Activated CD4-positive, alpha-beta memory T cell treated with anti-CD3 and anti-CD28 coated beads for 36 hours (primary cell): Measurements from ENCODE around the gene SBF1. TPM values are rescaled to one million over a fixed set of nuclear protein-coding genes. Genes with fewer than 3 reads are reported as not detected.

Experiments
- CTCF ChIA-PET: fragments of 350-600 bp; sonication (Branson Sonifier 250); formaldehyde crosslinking; loops from one replicate; lab custom pipeline; 2021; ENCODE audit warnings: antibody characterized with exemption, inconsistent platforms; lab: Charles Lee
- POLR2A ChIA-PET: fragments of 350-600 bp; sonication (Branson Sonifier 250); formaldehyde crosslinking; loops from one replicate; lab custom pipeline; 2021; ENCODE audit warnings: antibody characterized with exemption; lab: Charles Lee
- DNase-seq: peaks from one replicate; pipeline ENCODE4 v3.0.0-alpha.2; 2020
- H3K27ac Mint-ChIP-seq: one replicate; pipeline ENCODE4 v1.8.0; 2021; ENCODE audit warnings: mixed read lengths
- H3K27me3 Mint-ChIP-seq: one replicate; pipeline ENCODE4 v1.8.0; 2021; ENCODE audit warnings: mixed read lengths
- H3K36me3 Mint-ChIP-seq: one replicate; pipeline ENCODE4 v1.8.0; 2021; ENCODE audit warnings: mixed read lengths
- H3K4me1 Mint-ChIP-seq: one replicate; pipeline ENCODE4 v1.8.0; 2021; ENCODE audit warnings: low read depth, mixed read lengths
- H3K4me3 Mint-ChIP-seq: one replicate; pipeline ENCODE4 v1.8.0; 2021; ENCODE audit warnings: mild to moderate bottlenecking, mixed read lengths
- H3K9me3 Mint-ChIP-seq: one replicate; pipeline ENCODE4 v1.8.0; 2021; ENCODE audit warnings: mixed read lengths
- intact Hi-C: fragments of 100-400 bp; cut with micrococcal nuclease; formaldehyde crosslinking; loops from one replicate; pipeline ENCODE4 v1.15.1; 2023
- total RNA-seq, 2 experiments: library from RNA; stranded (reverse); gene quantifications; one replicate each; pipeline ENCODE4 v1.2.3, GENCODE V29; 2021

The SBF1 gene
- total RNA-seq, 2 experiments from 2014 or later, result 110 to 112 TPM

GRCh38 chr22:50473088-50473487 lies 1.7 kb downstream of the SBF1 start:
- Mint-ChIP-seq H3K4me1 (peaks cover 60% of the 10 kb centered on the region), H3K27me3 (no peaks in the 10 kb centered on the region), H3K36me3 (no peaks in the 10 kb centered on the region), H3K4me3 (peak overlapping the region; percentile 95), H3K9me3 (no peaks in the 10 kb centered on the region), H3K27ac (peak overlapping the region; percentile 60)
- ChIA-PET CTCF (interaction anchor here (0.6 to 3.6 kb wide), 12 partner anchors 8 to 332 kb away, joined by 3 to 12 read pairs (median 4); partner anchors contain the start of genes HDAC10 and SCO2), POLR2A (interaction anchor here (1.0 to 1.7 kb wide), 4 partner anchors 35 to 72 kb away, joined by 3 to 7 read pairs (median 4); partner anchors contain the start of genes LMF2 and NCAPH2)
- DNase-seq, result peak; percentile 65
- intact Hi-C loops, result loop anchor here (2.0 to 5.0 kb wide), 2 partner anchors 20 to 131 kb away; partner anchors contain the start of gene PPP6R2

- Mint-ChIP-seq H3K9me3 (no peaks in the 10 kb centered on the region), H3K27me3 (no peaks in the 10 kb centered on the region), H3K4me1 (peaks cover 60% of the 10 kb centered on the region), H3K27ac (peak overlapping the region; percentile 69), H3K4me3 (no peak overlapping the region), H3K36me3 (peaks cover 3% of the 10 kb centered on the region)
- intact Hi-C loops, result loop anchor here (2.0 to 5.0 kb wide), 2 partner anchors 19 to 130 kb away; partner anchors contain the start of gene PPP6R2
- DNase-seq, result no peak
- CTCF ChIA-PET, result interaction anchor here (0.9 to 4.6 kb wide), 4 partner anchors 11 to 72 kb away, joined by 3 to 18 read pairs (median 8); partner anchors contain the start of gene SCO2
- POLR2A ChIA-PET, result interaction anchor here (1.3 kb wide), 1 partner anchor 36 kb away, joined by 3 read pairs; the partner anchor contains the start of gene LMF2
Observed at GRCh38 chr22:50471962-50472361, 2.9 kb downstream of the SBF1 start.

GRCh38 chr22:50471197-50471847 lies 3.5 kb downstream of the SBF1 start:
- peak overlapping the region; percentile 92 for H3K27ac Mint-ChIP-seq
- H3K9me3 Mint-ChIP-seq, result no peaks in the 10 kb centered on the region
- POLR2A ChIA-PET, result interaction anchor here (0.9 to 1.7 kb wide), 3 partner anchors 11 to 36 kb away, joined by 3 to 6 read pairs (median 3); partner anchors contain the start of gene LMF2
- H3K27me3 Mint-ChIP-seq, result no peaks in the 10 kb centered on the region
- peaks cover 60% of the 10 kb centered on the region for H3K4me1 Mint-ChIP-seq
- intact Hi-C loops, result loop anchor here (5.0 kb wide), 1 partner anchor 129 kb away; the partner anchor contains the start of gene PPP6R2
- CTCF ChIA-PET, result interaction anchor here (1.2 to 4.6 kb wide), 4 partner anchors 15 to 54 kb away, joined by 5 to 18 read pairs (median 8); partner anchors contain the start of gene SCO2
- DNase-seq, result no peak
- no peak overlapping the region for H3K4me3 Mint-ChIP-seq
- H3K36me3 Mint-ChIP-seq, result peaks cover 8% of the 10 kb centered on the region

GRCh38 chr22:50470491-50470890 lies 4.3 kb downstream of the SBF1 start:
- DNase-seq, result no peak
- ChIA-PET POLR2A (interaction anchor here (0.6 to 1.9 kb wide), 7 partner anchors 11 to 151 kb away, joined by 3 to 6 read pairs (median 4); partner anchors contain the start of genes LMF2 and NCAPH2), CTCF (interaction anchor here (0.7 to 4.6 kb wide), 7 partner anchors 17 to 150 kb away, joined by 3 to 18 read pairs (median 5); partner anchors contain the start of genes LMF2, NCAPH2 and SCO2)
- intact Hi-C loops, result loop anchor here (5.0 kb wide), 1 partner anchor 128 kb away; the partner anchor contains the start of gene PPP6R2
- no peaks in the 10 kb centered on the region for H3K9me3 Mint-ChIP-seq
- H3K27ac Mint-ChIP-seq, result peak overlapping the region; percentile 92
- no peaks in the 10 kb centered on the region for H3K27me3 Mint-ChIP-seq
- peak overlapping the region; percentile 53 for H3K4me3 Mint-ChIP-seq
- H3K36me3 Mint-ChIP-seq, result peaks cover 8% of the 10 kb centered on the region
- H3K4me1 Mint-ChIP-seq, result peaks cover 59% of the 10 kb centered on the region

- H3K4me3 Mint-ChIP-seq, result peak overlapping the region; percentile 53
- peaks cover 55% of the 10 kb centered on the region for H3K4me1 Mint-ChIP-seq
- intact Hi-C loops, result loop anchor here (2.0 to 5.0 kb wide), 2 partner anchors 127 to 151 kb away; partner anchors contain the start of gene PPP6R2
- DNase-seq, result peak; percentile 97
- H3K27me3 Mint-ChIP-seq, result no peaks in the 10 kb centered on the region
- POLR2A ChIA-PET, result interaction anchor here (1.0 to 1.9 kb wide), 4 partner anchors 10 to 151 kb away, joined by 3 to 6 read pairs (median 6); no protein-coding TSS in a partner anchor
- H3K27ac Mint-ChIP-seq, result peak overlapping the region; percentile 92
- CTCF ChIA-PET, result interaction anchor here (0.7 to 4.6 kb wide), 8 partner anchors 17 to 151 kb away, joined by 3 to 18 read pairs (median 5); partner anchors contain the start of gene SCO2
- peaks cover 10% of the 10 kb centered on the region for H3K36me3 Mint-ChIP-seq
- H3K9me3 Mint-ChIP-seq, result no peaks in the 10 kb centered on the region
Observed at GRCh38 chr22:50469377-50470305, 5.2 kb downstream of the SBF1 start.

- Mint-ChIP-seq H3K4me1 (peaks cover 50% of the 10 kb centered on the region), H3K27me3 (no peaks in the 10 kb centered on the region), H3K27ac (peak overlapping the region; percentile 92), H3K9me3 (no peaks in the 10 kb centered on the region), H3K36me3 (peaks cover 12% of the 10 kb centered on the region), H3K4me3 (peak overlapping the region; percentile 53)
- ChIA-PET POLR2A (no interaction called here), CTCF (interaction anchor here (0.8 to 4.6 kb wide), 5 partner anchors 30 to 152 kb away, joined by 4 to 18 read pairs (median 4); partner anchors contain the start of gene SCO2)
- intact Hi-C loops, result loop anchor here (2.0 kb wide), 1 partner anchor 152 kb away; no protein-coding TSS in a partner anchor
- no peak for DNase-seq
Observed at GRCh38 chr22:50468626-50469025, 6.2 kb downstream of the SBF1 start.

GRCh38 chr22:50467773-50468440 lies 6.9 kb downstream of the SBF1 start:
- CTCF ChIA-PET, result interaction anchor here (1.5 to 4.6 kb wide), 2 partner anchors 57 to 153 kb away, joined by 4 to 18 read pairs; partner anchors contain the start of gene SCO2
- no peak overlapping the region for H3K27ac Mint-ChIP-seq
- H3K27me3 Mint-ChIP-seq, result no peaks in the 10 kb centered on the region
- peaks cover 19% of the 10 kb centered on the region for H3K36me3 Mint-ChIP-seq
- no peak overlapping the region for H3K4me3 Mint-ChIP-seq
- no peak for DNase-seq
- intact Hi-C loops, result loop anchor here (2.0 kb wide), 1 partner anchor 153 kb away; no protein-coding TSS in a partner anchor
- H3K4me1 Mint-ChIP-seq, result peaks cover 43% of the 10 kb centered on the region
- POLR2A ChIA-PET, result no interaction called here
- no peaks in the 10 kb centered on the region for H3K9me3 Mint-ChIP-seq

- intact Hi-C loops, result no loop called here
- no peak overlapping the region for H3K27ac Mint-ChIP-seq
- H3K4me3 Mint-ChIP-seq, result no peak overlapping the region
- no peaks in the 10 kb centered on the region for H3K27me3 Mint-ChIP-seq
- POLR2A ChIA-PET, result interaction anchor here (1.5 kb wide), 1 partner anchor 42 kb away, joined by 3 read pairs; no protein-coding TSS in a partner anchor
- CTCF ChIA-PET, result no interaction called here
- H3K9me3 Mint-ChIP-seq, result no peaks in the 10 kb centered on the region
- H3K4me1 Mint-ChIP-seq, result peaks cover 37% of the 10 kb centered on the region
- DNase-seq, result no peak
- H3K36me3 Mint-ChIP-seq, result peaks cover 19% of the 10 kb centered on the region
Observed at GRCh38 chr22:50467341-50467740, 7.5 kb downstream of the SBF1 start.

GRCh38 chr22:50465066-50465930 lies 9.5 kb downstream of the SBF1 start:
- Mint-ChIP-seq H3K27ac (no peak overlapping the region), H3K36me3 (peaks cover 25% of the 10 kb centered on the region), H3K27me3 (no peaks in the 10 kb centered on the region), H3K4me3 (no peak overlapping the region), H3K9me3 (no peaks in the 10 kb centered on the region), H3K4me1 (peaks cover 17% of the 10 kb centered on the region)
- CTCF ChIA-PET, result interaction anchor here (1.0 kb wide), 1 partner anchor 8 kb away, joined by 3 read pairs; no protein-coding TSS in a partner anchor
- POLR2A ChIA-PET, result interaction anchor here (1.5 kb wide), 1 partner anchor 9 kb away, joined by 3 read pairs; no protein-coding TSS in a partner anchor
- intact Hi-C loops, result no loop called here
- no peak for DNase-seq

GRCh38 chr22:50464451-50464850 lies 10.4 kb downstream of the SBF1 start:
- no peak for DNase-seq
- peaks cover 10% of the 10 kb centered on the region for H3K4me1 Mint-ChIP-seq
- no peak overlapping the region for H3K27ac Mint-ChIP-seq
- no peaks in the 10 kb centered on the region for H3K27me3 Mint-ChIP-seq
- H3K36me3 Mint-ChIP-seq, result peaks cover 27% of the 10 kb centered on the region
- no peaks in the 10 kb centered on the region for H3K9me3 Mint-ChIP-seq
- intact Hi-C loops, result no loop called here
- CTCF ChIA-PET, result interaction anchor here (1.6 kb wide), 1 partner anchor 34 kb away, joined by 3 read pairs; no protein-coding TSS in a partner anchor
- no peak overlapping the region for H3K4me3 Mint-ChIP-seq
- POLR2A ChIA-PET, result interaction anchor here (1.5 kb wide), 1 partner anchor 9 kb away, joined by 3 read pairs; no protein-coding TSS in a partner anchor
